Stimulated activated CD4-positive, alpha-beta T cell treated with anti-CD3 and anti-CD28 coated beads, Interleukin-15, amount 100 ng/mL, for 48 hours (primary cell): Measurements from ENCODE around the gene RPP30.
A peak's percentile ranks its signal among the peaks of the same experiment; 100 is the strongest.
"Not testable (repeated sequence)": the region's sequence is repeated elsewhere in the genome, so short reads cannot be mapped to it uniquely, and the experiment has no call there.

Source experiments
- DNase-seq, 2 donors: peaks; one replicate each; pipeline ENCODE4 v3.0.0-alpha.2; 2020; ENCODE audit warnings: low read depth in 2 of 2

Gene RPP30

DNA sequence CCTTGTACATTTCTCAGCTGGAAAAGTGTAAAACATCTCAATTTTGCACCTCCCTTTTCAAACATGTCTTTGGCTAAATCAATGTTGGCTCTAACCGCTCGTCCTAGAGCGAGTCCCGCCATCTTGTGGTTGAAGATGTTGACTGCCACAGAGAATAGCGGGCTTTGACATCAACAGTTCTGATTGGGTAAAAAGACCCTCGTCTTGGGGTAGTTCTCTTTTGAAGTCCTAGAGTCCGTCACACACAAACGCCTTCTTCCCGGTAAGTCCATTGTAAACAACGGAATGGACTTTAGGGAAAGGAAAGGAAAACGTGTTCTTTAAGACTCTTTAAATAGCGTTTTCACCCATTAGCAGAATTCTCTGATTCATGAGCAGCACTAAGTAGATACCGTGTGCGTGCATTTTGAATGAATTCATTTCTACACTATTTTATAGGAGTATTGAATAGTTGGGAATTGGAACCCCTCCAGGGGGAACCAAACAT is 452 bp upstream of the RPP30 start:
- DNase-seq: peak; percentile 24 to 33

- DNase-seq: peak in 1 of 2 donors; percentile 27
Measured at GRCh38 chr10:90872648-90873020, 860 bp downstream of the RPP30 start.

- DNase-seq: no peak
Measured at GRCh38 chr10:90879062-90879461, 7.3 kb downstream of the RPP30 start.

DNA sequence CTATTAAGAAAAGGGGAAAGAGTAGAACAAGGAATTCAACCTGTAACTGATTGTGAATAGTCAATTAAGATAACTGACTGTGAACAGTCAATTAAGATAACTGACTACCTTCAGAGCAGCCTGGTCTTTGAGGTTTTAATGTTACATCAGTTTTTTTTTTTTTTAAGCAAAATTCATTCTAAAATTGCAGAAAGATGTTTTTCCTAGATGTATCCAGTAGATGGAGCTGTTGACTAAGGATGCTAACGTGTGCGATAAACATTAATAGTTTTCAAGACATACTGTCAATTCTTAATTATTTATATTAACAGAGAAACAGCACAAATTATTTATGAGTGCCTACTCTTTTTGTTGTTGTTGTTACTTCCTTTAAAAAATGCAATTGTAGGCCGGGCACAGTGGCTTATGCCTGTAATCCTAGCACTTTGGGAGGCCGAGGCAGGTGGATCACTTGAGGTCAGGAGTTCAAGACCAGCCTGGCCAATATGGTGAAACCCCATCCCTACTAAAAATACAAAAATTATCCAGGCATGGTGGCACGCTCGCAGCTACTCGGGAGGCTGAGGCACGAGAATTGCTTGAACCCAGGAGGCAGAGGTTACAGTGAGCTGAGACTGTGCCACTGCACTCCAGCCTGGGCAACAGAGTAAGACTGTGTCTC is 8.4 kb downstream of the RPP30 start:
- not testable (repeated sequence) for DNase-seq

GRCh38 chr10:90884431-90884830 is 12.7 kb downstream of the RPP30 start:
- DNase-seq: no peak

GRCh38 chr10:90885176-90885575 is 13.4 kb downstream of the RPP30 start:
- DNase-seq: no peak

DNA sequence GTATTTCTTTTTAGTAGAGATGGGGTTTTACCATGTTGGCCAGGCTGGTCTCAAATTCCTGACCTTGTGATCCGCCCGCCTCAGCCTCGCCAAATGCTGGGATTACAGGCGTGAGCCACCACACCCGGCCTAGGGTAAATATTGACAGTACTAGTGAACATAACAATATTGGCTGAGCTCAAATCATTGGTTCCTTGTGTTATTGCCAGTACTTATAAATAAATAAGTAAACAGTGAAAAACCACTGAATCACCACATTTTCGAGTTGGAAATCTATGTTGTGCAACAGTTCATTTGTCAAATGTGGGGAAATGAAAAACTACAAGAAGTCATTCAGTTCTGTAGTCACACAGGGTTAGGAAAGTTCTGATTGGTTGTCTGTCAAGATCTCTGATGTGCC is 15.8 kb downstream of the RPP30 start:
- DNase-seq: no peak

- DNase-seq: no peak
Measured at GRCh38 chr10:90888387-90888786, 16.6 kb downstream of the RPP30 start.

GRCh38 chr10:90889636-90890035 is 17.9 kb downstream of the RPP30 start:
- DNase-seq: no peak

DNA sequence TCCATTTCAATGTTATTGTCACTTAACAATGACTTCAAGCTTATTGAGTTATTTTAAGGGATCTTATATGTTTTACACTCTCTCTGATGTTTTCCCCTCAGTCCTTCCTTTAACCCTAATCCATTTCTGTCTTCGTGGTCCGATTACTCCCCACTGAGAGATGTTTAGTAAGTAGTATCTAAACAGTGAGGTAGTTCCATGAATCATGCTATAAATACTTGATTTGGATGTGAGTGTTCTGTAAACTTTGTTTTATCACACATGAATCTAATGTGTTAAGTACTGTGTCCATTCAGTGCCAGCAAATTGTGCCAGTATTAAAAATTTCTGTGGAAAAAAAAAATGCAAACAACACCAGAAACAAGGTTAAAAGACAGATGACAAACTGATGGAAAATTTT is 18.6 kb downstream of the RPP30 start:
- DNase-seq: no peak

DNA sequence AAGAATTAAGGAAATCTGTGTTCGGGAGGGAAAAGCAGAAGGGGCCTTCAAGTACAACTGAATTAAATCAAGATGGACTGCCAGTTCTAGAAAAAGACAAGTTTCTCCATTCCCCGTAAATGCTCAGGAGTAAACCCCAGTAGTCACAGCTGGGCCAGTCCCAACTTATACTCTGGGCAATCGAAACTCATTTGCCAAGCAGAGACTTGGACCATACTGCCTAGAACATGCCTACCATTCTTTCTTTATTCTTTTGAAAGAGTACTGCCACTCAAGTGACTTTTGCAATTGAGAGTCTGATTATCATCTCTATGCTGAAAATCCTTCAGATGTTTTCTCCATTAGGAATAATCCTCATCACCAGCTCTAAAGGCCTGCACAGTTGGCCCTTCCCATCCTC is 21.4 kb downstream of the RPP30 start:
- DNase-seq: no peak

GRCh38 chr10:90896916-90897315 is 25.1 kb downstream of the RPP30 start:
- not testable (repeated sequence) for DNase-seq

GRCh38 chr10:90905925-90906324 is 34.2 kb downstream of the RPP30 start:
- DNase-seq: no peak

DNA sequence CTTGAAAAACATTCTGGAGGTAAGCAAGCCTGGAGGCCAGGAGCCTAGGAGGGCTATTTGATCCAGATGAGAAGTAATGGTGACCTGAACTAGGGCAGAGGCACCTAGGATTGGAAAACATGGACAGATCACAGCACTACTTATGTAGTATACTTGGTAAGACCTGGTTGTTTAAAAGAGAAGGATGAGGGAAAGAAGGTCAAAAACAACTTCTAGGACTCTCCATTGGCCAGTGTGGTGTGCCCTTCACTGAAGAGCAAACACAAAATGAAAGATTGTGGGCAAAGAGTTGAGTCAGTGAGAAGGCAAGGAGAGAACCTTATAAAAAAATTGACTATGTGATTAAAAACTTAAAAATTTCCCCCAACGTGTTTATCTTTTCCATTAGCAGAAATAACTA is 34.8 kb downstream of the RPP30 start:
- no peak for DNase-seq

GRCh38 chr10:90911133-90912051 is 39.6 kb downstream of the RPP30 start:
- peak; percentile 15 to 36 for DNase-seq

DNA sequence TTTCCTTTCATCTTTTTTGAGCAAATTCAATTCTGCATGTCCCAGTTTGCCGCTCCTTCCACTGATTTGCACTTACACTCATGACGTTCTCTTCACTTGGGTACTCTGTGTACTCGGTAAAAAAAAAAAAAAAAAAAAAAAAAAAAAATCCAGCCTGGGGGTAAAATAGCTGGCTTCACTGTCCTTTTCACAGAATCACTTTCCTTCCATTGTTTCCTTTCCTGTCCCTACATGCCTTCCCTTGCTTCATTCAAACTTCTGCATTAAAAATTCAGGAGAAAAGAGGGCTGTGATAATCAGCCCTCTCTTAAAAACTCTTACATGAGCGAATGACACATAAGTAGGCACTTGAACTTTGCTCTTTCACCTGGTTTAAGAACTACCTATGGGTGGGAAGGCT is 40.4 kb downstream of the RPP30 start:
- DNase-seq: no peak

- no peak for DNase-seq
Measured at GRCh38 chr10:90912854-90913479, 41.2 kb downstream of the RPP30 start.

GRCh38 chr10:90913774-90914420 is 42.1 kb downstream of the RPP30 start:
- no peak for DNase-seq

- DNase-seq: no peak
Measured at GRCh38 chr10:90914992-90915765, 43.4 kb downstream of the RPP30 start.

DNA sequence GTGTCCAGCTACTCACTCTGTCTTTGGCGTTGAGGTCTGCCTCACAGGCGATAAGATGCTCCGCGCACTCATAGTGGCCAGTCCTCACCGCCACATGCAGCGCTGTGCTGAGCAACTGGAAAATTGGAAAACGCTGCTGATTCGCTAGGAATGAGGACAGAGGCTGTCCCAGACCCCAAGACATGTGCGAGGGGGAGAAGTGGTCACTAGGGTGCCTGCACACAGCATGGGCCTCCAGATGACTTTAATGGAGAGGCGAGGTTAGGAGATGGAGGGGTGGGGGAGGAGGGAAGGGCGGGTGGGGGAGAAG is 43.9 kb downstream of the RPP30 start:
- no peak for DNase-seq
